IPS-18a (cell line): Measurements from ENCODE around the gene TIMM10.

Experiments
- H3K27ac ChIP-seq: one replicate; pipeline ENCODE4 v1.5.1; 2013; ENCODE audit warnings: low read length
- H3K27me3 ChIP-seq: one replicate; pipeline ENCODE4 v1.6.1; 2013; ENCODE audit warnings: mild to moderate bottlenecking, low read length; ENCODE audit not compliant: control insufficient read depth, insufficient read depth
- H3K36me3 ChIP-seq: one replicate; pipeline ENCODE4 v1.6.1; 2013; ENCODE audit warnings: low read depth, low read length; ENCODE audit not compliant: control insufficient read depth
- H3K4me1 ChIP-seq: one replicate; pipeline ENCODE4 v1.6.1; 2013; ENCODE audit warnings: low read depth, low read length; ENCODE audit not compliant: control insufficient read depth
- H3K4me3 ChIP-seq: one replicate; pipeline ENCODE4 v1.5.1; 2013; ENCODE audit warnings: low read length
- H3K9ac ChIP-seq: one replicate; pipeline ENCODE4 v1.6.1; 2013; ENCODE audit warnings: mild to moderate bottlenecking, low read length, moderate library complexity
- H3K9me3 ChIP-seq: one replicate; pipeline ENCODE4 v1.6.1; 2013; ENCODE audit warnings: low read depth, low read length; ENCODE audit not compliant: control insufficient read depth

TIMM10 gene

GRCh38 chr11:57555393-57555792 is 24.8 kb upstream of the TIMM10 start:
- Histone ChIP-seq H3K4me3 (no peak overlapping the region), H3K27ac (no peak overlapping the region), H3K9me3 (no peaks in the 10 kb centered on the region), H3K9ac (no peak overlapping the region), H3K27me3 (no peaks in the 10 kb centered on the region), H3K36me3 (peaks cover 28% of the 10 kb centered on the region), H3K4me1 (no peaks in the 10 kb centered on the region)

GRCh38 chr11:57552479-57552878 is 21.9 kb upstream of the TIMM10 start:
- Histone ChIP-seq H3K4me1 (no peaks in the 10 kb centered on the region), H3K36me3 (peaks cover 33% of the 10 kb centered on the region), H3K27me3 (no peaks in the 10 kb centered on the region), H3K9me3 (no peaks in the 10 kb centered on the region), H3K4me3 (no peak overlapping the region), H3K9ac (no peak overlapping the region), H3K27ac (no peak overlapping the region)

- no peak overlapping the region for H3K27ac ChIP-seq
- H3K9ac ChIP-seq, result no peak overlapping the region
- no peak overlapping the region for H3K4me3 ChIP-seq
- peaks cover 33% of the 10 kb centered on the region for H3K36me3 ChIP-seq
- no peaks in the 10 kb centered on the region for H3K4me1 ChIP-seq
- no peaks in the 10 kb centered on the region for H3K9me3 ChIP-seq
- no peaks in the 10 kb centered on the region for H3K27me3 ChIP-seq
Measured at GRCh38 chr11:57551941-57552340, 21.4 kb upstream of the TIMM10 start.

GRCh38 chr11:57549983-57550382 is 19.4 kb upstream of the TIMM10 start:
- Histone ChIP-seq H3K4me1 (no peaks in the 10 kb centered on the region), H3K27ac (no peak overlapping the region), H3K36me3 (peaks cover 33% of the 10 kb centered on the region), H3K4me3 (no peak overlapping the region), H3K27me3 (no peaks in the 10 kb centered on the region), H3K9me3 (no peaks in the 10 kb centered on the region), H3K9ac (no peak overlapping the region)

GRCh38 chr11:57547854-57548377 is 17.4 kb upstream of the TIMM10 start:
- H3K36me3 ChIP-seq, result peaks cover 25% of the 10 kb centered on the region
- no peak overlapping the region for H3K9ac ChIP-seq
- no peaks in the 10 kb centered on the region for H3K9me3 ChIP-seq
- H3K4me3 ChIP-seq, result no peak overlapping the region
- H3K27ac ChIP-seq, result no peak overlapping the region
- peaks cover 4% of the 10 kb centered on the region for H3K4me1 ChIP-seq
- no peaks in the 10 kb centered on the region for H3K27me3 ChIP-seq

GRCh38 chr11:57546869-57547475 is 16.4 kb upstream of the TIMM10 start:
- peaks cover 10% of the 10 kb centered on the region for H3K4me1 ChIP-seq
- H3K9me3 ChIP-seq, result no peaks in the 10 kb centered on the region
- no peaks in the 10 kb centered on the region for H3K27me3 ChIP-seq
- no peak overlapping the region for H3K9ac ChIP-seq
- H3K27ac ChIP-seq, result no peak overlapping the region
- H3K4me3 ChIP-seq, result no peak overlapping the region
- H3K36me3 ChIP-seq, result peaks cover 18% of the 10 kb centered on the region

- H3K4me3 ChIP-seq, result no peak overlapping the region
- H3K9ac ChIP-seq, result no peak overlapping the region
- H3K9me3 ChIP-seq, result no peaks in the 10 kb centered on the region
- H3K4me1 ChIP-seq, result peaks cover 10% of the 10 kb centered on the region
- no peak overlapping the region for H3K27ac ChIP-seq
- no peaks in the 10 kb centered on the region for H3K27me3 ChIP-seq
- H3K36me3 ChIP-seq, result peaks cover 13% of the 10 kb centered on the region
Measured at GRCh38 chr11:57546451-57546850, 15.9 kb upstream of the TIMM10 start.

GRCh38 chr11:57545883-57546282 is 15.3 kb upstream of the TIMM10 start:
- H3K27ac ChIP-seq, result no peak overlapping the region
- H3K4me3 ChIP-seq, result no peak overlapping the region
- peaks cover 10% of the 10 kb centered on the region for H3K36me3 ChIP-seq
- H3K9me3 ChIP-seq, result no peaks in the 10 kb centered on the region
- peaks cover 10% of the 10 kb centered on the region for H3K4me1 ChIP-seq
- no peak overlapping the region for H3K9ac ChIP-seq
- no peaks in the 10 kb centered on the region for H3K27me3 ChIP-seq

GRCh38 chr11:57544566-57544965 is 14.0 kb upstream of the TIMM10 start:
- Histone ChIP-seq H3K9me3 (no peaks in the 10 kb centered on the region), H3K4me3 (no peak overlapping the region), H3K4me1 (peaks cover 10% of the 10 kb centered on the region), H3K27me3 (no peaks in the 10 kb centered on the region), H3K27ac (no peak overlapping the region), H3K9ac (no peak overlapping the region), H3K36me3 (no peaks in the 10 kb centered on the region)

GRCh38 chr11:57543593-57543992 is 13.0 kb upstream of the TIMM10 start:
- Histone ChIP-seq H3K9ac (no peak overlapping the region), H3K4me3 (no peak overlapping the region), H3K9me3 (no peaks in the 10 kb centered on the region), H3K27ac (no peak overlapping the region), H3K27me3 (no peaks in the 10 kb centered on the region), H3K36me3 (no peaks in the 10 kb centered on the region), H3K4me1 (peaks cover 10% of the 10 kb centered on the region)

- Histone ChIP-seq H3K9me3 (no peaks in the 10 kb centered on the region), H3K36me3 (no peaks in the 10 kb centered on the region), H3K9ac (no peak overlapping the region), H3K4me3 (no peak overlapping the region), H3K4me1 (peaks cover 10% of the 10 kb centered on the region), H3K27me3 (no peaks in the 10 kb centered on the region), H3K27ac (no peak overlapping the region)
Measured at GRCh38 chr11:57542582-57542981, 12.0 kb upstream of the TIMM10 start.

- Histone ChIP-seq H3K27me3 (no peaks in the 10 kb centered on the region), H3K36me3 (no peaks in the 10 kb centered on the region), H3K9me3 (no peaks in the 10 kb centered on the region), H3K9ac (no peak overlapping the region), H3K27ac (no peak overlapping the region), H3K4me1 (peaks cover 15% of the 10 kb centered on the region), H3K4me3 (no peak overlapping the region)
Measured at GRCh38 chr11:57541169-57541568, 10.6 kb upstream of the TIMM10 start.
